ENCODE data around the gene FLT1.

The FLT1 gene

DNA sequence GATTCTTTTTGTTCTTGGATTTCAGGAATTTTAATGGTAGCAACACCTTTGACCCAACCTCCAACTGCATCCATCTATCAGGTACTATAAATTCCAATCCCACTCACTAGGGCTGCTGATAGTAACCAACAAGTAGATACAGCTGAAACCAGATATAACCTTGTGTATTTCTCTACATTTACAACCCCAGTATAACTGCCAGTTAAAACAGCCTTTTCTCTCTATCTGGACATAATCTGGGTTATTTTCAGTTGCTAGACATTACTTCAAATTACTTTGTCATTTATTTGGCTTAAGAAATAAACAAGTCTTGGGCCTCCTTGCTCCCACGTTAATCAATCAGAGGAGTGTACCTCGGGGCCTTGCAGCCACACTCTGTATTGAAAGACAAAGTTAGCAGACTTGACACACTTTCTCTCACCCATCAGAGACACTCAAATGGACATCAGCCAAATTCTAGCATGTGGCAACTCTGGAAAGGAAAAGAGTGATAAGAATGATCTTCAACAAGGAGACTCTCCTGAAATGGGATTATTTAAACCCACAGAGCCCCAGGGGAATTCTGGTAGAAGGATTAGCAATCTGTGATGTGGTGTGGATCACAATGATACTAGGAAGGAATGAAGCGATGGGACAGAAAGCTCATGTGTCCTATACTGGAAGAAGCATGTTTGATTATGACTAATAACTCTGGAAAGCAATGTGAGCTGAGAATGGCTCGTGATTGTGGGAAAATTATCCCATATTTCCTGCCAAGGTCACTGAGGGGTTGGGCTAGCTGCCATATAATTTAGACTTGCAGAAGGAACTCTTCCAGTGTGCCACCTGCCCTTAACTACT, 157.5 kb downstream of the FLT1 start:
- no peak for DNase-seq

DNA sequence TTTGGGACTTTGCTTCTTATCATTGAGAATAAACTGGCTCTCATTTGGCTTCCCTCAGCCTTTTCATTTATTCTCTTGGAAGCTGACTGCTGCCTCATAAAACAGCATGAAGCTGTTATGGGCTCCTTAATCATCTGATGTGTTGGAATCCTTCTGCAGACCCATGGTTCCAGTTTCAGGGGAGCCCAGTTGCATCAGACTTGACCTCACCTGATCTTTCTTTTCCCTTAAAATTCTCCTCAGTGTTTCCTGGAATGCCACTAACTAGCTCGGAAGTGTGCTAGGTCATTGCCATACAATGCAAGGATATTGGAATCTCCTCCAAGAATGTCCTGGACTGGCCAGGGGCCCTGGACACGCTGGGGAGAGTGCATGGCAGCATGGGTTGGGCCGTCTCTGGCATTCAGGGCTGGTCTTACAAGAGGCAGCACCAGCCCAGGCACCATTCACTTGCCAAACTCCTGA, 158.7 kb downstream of the FLT1 start:
- DNase-seq = no peak

DNA sequence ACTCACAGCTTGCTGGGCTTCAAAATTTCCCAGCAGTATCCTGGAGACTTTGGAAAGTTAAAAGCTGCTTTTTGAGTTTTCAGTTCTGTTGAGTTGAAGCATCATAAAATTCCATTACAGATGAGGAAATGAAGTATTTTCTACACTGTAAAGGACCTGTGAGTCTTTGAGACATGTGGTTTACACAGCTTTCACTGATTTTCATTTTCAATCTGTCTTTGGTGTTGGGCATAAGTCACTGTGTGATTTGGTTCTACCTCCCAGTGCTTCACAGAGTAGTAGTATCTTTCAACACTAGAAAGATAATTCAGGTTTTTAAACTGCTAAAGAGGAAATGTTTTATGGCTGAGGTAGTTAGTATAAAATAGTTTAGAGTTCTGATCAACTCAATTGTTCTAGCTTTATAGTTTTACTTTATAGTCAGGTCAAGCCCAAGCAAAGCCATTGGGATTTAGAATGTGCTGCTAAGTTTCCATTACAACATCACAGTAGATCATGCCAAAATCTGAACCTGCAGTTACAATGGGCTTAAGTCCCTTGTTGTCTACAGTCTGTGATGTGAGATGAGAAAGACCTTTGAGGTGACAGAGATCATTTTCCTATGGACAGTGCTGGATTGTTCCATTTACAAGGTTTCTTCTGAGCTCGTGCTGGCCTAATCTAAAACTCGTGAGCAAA, 161.6 kb downstream of the FLT1 start:
- DNase-seq = no peak

DNA sequence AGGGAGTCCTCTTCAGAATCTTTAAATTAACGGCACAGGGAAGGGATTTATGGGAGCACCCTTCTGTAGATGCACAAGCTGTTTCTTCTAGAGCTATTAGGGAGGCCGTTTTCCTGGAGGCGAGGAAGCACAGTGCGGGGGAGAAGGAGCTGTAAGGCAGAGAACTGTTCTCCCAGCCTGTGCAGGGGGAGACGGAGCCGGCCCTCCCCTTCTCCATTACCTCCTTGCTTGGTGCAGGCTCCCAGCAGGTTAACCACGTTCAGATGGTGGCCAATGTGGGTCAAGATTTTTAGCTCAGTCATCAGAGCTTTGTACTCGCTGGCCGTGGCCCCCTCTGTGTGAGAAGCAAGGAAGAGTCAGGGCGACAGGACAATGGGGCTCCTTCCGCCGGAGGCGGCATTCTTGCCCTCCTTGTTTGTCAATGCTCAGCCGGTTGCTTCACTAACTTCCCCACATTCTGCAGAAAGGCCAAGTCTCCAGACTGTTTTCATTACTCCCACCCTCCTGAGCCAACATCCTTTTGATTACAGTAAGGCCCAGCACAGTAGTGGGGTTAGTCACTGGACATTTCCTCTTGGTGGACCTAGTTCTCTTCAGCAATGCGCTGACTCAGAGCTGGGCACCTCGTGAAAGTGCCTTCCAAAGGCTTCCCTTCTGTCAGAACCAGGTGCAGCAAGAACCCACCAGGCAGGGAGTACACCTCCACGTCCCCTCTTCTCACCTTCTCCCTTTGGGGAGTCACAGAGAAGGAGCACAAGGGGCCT, 165.4 kb downstream of the FLT1 start:
- DNase-seq = no peak

DNA sequence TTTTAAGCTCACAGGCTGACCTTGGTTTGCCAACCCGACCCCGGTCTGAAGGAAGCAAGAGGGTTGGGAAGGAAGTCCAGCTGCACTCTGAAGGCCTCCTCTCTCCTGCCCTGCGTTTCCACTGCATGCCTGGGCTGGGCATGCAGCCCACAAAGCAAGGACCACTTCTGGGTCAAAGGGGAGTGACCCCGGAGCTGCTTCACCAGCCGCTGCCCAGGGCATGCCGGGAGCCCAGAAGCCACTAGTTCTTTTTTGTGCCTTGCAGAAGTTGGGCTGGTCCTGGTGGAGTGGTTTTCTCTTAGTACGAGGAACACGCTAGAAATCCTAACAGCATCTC, 166.7 kb downstream of the FLT1 start:
- DNase-seq = no peak

DNA sequence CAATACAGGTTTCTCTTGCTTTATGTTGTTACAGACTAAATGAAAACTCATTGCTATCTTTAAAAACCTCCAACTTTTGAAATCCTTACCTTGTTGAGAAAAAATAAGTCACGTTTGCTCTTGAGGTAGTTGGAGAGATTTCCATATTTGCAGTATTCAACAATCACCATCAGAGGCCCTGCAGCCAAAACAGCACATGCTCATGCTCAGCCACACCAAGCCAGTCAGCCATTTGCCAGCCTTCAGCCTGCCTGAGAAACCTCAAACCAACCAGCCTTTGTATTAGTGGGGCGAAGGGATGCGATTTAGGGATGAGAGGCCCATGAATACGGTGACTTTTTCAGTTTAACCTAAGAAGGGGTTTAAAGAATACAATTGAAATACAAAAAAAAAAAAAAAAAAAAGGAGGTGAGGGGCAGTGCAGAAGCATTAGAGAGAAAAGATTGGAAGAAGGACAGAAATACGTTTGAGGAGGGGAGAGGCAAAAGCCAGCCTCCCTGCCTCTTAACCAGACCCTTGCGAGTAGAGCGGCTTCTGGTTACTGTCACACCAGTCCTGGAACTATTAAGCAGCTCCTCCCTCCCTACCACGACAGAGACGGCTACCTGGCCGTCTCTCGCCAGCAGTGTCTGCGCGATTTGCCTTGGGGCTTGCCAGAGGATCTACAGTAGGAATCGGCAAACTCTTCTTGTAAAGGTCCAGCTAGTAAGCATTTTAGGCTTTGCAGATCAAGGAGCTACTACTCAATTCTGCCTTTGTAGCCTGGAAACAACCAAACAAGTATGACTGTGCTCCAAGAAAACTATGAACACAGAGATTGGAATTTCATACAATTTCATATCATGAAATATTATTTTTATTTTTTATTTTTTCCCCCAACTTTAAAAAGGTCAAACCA, 167.3 kb downstream of the FLT1 start:
- DNase-seq = no peak

DNA sequence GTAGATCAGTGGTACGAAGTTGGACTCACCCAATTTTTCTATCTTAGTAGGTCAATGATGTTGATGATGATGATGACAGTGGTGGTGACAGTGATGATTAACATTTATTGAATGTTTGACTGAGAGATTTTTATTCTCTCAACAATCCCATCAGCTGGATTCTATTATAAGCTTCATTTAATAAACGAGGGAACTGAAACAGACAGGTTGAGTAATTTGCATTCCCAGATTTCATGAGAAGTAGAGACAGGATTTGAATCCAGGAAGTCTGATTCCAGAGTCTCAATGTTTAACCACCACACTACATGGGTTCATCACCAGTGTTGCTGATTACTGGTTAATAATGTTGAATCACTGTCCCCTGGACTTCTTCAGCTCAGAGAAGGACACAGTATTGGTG, 168.9 kb downstream of the FLT1 start:
- DNase-seq = no peak

DNA sequence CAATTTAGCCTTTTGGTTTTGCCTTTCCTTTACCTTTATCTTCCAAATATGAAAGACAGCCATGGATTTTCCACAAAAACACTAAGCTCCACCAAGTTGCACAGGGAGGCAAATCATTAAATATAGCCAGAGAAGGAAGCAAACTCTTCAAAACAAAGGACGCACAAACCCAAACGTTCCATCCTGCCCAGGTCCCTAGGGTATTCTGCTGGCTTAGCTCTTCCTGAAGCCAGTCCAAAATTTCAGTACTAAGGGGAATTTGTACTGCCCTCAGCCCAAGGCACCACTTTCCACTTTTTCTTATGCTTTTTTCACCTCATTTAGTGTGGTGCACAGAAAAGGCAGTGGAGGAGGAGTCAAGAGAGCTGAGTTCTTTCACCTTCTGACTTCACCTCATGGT, 169.9 kb downstream of the FLT1 start:
- DNase-seq = no peak

DNA sequence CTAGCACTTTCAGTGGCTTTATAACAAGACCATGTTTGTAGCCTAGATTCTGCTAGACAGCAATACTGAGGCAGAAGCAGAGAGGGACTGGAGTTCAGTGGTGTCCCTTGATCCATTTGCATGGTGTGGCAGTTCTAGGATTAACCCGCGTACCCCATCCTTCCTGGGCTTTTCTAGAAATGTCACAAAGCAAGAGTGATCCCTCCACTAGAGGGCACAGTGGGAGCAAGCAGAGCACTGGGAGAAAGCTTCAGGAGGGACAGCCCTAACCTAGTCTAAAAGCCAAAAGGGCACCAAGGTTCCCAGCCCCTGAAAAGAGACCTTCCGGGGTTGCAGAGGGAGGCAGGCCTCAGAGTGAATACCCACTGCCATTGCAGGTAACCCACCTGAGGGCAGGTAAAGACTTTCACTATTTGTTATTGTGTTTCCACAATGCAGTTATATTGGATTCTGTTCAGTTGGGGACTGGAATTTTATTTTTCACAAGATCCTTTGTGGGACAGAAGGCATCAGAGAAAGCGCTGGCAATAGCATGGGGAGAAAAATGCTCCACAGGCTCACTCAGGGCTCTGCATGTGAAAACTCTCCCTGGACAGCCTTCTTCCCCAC, 170.6 kb downstream of the FLT1 start:
- DNase-seq = peak; percentile 67

DNA sequence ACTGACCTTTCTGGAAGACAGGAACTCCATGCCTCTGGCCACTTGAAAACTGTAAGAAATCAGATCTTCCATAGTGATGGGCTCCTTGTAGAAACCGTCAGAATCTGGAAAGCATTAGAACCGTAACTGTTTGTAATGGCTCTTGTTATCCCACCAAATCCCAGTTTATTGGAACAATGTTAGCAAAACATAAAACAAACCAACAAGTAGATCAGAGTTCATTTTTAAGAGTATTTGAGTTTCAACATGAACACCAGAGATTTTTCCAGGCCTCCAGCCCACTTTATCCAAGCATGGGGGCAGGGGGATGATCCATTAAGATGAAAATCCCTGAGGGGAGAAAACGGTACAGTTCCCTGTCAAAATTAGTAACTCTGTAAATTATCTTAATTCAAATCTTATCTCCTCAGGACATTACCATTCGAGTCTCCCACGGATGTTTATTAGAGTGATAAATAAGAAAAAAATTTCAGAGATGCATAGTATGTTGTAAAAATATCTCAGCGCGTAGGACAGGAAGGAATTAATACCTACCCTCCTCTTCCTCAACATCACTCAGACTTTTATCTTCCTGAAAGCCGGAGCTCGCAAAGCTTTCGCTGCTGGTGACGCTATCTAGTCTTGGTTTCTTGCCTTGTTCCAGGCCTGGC, 172.5 kb downstream of the FLT1 start:
- no peak for DNase-seq

DNA sequence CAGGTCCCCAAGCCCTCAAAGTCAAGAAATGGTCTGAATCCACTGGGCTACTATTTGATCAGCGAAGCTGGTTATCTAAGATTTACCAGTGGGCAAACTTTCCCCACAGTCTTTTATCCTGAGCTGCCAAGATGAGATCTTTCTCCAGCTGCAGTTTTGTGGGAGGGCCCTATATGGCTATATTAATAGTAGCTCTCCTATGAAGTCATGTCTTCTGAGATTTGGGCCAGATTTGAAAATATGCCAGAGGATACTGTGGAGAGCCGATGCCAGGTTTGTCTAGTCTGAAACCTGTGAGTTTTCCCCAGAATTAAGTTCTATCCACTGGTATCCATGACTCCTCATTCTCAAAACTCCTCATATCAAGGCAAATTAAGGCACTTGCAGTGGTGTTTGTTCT, 173.2 kb downstream of the FLT1 start:
- DNase-seq = no peak

DNA sequence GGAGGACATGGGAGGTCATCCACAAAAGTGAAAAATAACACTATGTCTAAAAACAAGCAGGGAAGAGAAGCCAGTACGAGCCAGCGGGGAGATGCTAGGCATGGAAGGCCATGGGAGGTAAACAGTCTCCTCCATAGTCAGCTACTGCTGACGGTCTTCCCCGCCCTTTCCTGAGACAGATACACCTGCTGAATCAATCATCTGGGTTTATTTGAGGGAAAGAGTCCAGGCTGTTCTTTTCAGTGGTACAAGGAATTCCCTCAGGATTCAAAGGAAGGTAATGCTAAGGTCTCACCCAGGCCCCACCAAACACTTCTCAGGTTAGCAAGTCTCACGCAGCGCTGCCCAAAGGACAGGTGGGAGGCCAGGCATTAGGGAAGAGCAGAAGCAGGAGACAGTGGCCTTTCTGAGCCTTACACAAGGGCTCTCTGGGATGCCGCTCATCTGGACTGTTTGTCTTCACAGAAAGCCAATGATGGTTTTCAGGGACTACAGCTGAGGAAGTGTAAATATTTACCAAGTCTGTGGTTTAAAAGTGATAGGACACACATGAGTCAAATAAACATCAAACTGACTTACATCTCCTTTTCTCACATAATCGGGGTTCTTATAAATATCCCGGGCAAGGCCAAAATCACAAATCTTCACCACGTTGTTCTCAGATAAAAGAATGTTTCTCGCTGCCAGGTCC, 173.9 kb downstream of the FLT1 start:
- DNase-seq = no peak

DNA sequence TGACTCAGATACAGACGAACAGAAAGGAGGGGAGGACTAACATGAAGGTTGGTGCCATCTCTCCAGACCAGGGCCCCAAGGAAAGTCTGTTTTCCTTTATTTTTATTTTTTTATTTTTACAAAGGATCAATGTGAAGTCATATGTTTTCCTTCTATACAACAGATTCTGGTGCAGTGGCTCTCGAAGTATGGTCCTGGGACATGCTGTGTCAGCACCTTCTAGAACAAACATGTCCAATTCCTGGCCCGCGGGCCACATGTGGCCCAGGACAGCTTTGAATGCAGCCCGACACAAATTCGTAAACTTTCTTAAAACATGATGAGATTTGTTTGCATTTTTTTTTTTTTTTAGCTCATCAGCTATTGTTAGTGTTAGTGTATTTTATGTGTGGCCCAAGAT, 174.7 kb downstream of the FLT1 start:
- no peak for DNase-seq

DNA sequence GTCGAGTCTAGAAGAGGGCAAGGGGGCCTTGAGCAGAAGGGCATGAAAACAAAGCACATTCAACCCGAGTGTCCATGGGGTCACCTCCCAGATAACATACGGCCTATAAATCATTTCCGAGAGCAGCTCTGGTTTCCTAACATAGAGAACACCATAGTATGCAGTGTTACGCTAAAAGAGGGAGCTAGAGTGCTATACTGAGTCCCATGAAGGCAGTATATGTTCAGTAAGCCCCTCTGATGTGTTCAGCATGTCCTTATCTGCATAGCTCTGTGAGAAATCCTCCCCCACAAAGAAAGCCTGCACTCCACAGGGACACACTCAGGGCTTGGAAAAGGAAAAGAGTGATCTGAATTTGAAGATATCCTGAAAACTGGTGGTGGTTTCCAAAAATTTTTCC, 175.4 kb downstream of the FLT1 start:
- no peak for DNase-seq

DNA sequence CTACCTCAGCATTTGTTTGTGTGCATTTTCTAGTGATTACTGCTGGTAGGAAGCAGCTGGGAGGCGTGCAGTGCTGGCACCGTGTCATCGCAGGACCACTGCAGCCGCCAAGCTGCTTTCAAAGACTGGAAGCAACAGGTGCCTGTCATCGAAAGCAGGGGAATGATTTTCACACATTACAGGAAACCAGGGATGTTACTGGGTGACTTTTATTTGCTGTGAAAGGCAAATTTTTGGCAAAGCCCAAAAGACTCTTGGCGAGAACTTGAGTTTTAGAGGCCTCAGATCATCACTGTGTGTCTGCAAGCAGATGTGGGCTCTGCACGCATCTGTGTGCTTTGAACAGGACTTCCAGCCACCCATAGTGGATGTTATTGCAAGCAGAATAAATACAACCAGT, 176.4 kb downstream of the FLT1 start:
- no peak for DNase-seq

DNA sequence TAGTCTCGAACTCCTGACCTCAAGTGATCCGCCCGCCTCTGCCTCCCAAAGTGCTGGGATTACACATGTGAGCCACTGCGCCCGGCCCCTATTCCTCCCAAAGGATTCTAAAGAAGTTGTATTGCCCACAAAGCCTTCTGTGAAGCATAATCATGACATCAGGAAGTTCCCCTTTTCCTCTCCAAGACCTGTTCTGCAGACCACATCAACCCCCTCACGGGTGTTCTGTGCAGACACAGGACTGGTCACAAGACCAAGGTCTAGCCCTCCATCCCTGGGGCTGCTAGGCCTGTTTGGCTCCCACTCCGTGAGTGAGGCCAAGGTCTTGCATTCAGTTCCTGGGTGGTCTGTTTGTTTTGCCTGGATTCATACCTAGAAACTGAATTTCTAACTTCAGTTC, 178.1 kb downstream of the FLT1 start:
- no peak for DNase-seq

DNA sequence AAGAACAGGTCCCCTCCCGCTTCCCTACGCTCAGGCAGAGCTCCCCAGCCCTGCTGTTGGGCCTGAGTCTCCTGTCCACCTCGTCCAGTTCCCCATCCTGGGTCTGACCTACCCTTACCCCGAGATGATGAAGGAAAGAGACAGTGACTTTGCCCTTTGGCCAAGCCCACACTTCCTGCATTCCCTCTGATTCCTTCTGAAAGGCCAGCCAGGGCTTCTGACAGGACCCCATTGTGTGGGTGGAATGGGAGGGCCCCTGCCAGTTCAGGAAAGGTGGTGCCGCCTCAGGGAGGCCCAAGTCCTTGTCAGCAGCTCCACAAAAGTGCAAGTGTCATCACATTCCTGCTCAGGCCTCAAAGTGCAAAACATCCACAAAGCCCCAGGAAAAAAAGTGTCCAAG, 178.8 kb downstream of the FLT1 start:
- DNase-seq = no peak

DNA sequence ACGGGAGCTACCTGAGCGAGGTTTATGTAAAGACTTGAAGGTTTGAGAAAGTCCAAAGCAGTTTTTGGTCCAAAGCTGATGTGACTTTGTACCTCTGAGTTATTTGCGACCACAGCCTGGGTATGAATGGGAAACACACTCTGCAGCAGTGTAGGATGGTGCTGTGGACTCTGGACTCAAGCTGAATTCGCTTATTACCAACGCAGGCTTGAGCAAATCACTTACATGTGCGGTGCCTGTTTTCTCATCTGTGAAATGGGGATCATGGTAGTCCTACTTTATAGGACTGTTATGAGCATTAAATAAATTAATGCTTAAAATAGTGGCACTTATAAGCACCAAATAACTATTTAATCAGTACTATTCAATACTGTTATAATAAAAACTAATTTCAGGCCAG, 180.0 kb downstream of the FLT1 start:
- DNase-seq = no peak

DNA sequence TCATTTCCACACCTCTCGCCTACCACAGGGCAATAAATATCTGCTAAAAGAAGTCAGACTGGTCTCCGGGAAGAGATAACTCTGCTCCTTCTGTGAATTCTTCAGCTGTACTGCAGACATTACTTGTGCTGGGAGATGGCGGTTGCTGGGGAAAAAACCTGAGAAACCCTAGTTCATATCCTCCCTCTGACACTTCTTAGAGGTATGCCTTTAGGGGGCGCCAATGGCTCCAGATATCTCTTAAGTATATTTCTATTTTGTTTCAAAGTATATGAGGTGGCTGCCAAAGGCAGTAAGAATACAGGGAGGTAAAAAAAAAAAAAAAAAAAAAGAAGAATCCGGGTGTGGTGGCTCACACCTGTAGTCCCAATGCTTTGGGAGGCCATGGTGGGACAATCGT, 181.3 kb downstream of the FLT1 start:
- DNase-seq = peak; percentile 26

DNA sequence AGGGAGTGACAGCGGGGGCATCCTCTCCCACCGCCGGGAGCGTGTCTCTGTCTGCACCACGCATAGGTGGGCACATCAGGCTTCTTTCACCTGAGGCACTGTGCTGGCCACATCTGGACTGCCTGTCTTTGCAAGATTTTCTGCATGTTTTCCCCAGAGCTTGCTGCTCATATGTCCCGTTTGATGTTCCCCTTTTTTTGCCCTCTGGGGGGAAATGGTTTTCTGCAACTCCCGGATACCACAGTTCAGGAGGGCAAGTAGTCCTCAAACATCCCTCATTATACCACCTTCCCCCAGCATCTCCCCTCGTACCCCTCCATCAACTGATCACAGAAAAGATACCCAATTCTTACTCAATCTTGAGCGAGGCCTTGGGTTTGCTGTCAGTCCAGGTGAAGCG, 188.6 kb downstream of the FLT1 start:
- no peak for DNase-seq

DNA sequence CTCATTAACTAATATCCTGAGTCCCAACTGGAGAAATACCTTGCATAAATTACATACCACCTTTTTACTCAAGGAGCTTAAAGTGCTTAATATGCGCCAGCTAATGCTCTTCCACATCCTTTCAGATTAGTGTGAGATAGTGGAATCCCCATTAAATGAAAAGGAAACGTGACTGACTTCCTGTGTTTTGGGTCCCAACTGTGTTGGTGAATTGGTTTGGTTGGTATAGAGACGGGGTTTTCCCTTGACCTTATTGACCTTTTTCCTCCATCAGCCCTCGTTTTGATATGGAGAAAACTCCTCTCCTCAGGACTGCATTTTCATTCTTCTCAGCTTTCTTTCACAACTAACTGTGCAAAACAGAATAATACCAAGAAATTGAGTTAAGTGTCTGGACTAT, 193.1 kb downstream of the FLT1 start:
- no peak for DNase-seq
